HG03135 (cell line): ENCODE results near the gene MRPL22.
"Not testable (repeated sequence)": the region's sequence is repeated elsewhere in the genome, so short reads cannot be mapped to it uniquely, and the experiment has no call there.

Experiments
- ATAC-seq: cut with Tn5 transposase; IDR thresholded peaks from one replicate; pipeline ENCODE4 v1.9.1; 2021; ENCODE audit warnings: mild to moderate bottlenecking, moderate library complexity; ENCODE audit not compliant: unreplicated experiment

Gene MRPL22

DNA sequence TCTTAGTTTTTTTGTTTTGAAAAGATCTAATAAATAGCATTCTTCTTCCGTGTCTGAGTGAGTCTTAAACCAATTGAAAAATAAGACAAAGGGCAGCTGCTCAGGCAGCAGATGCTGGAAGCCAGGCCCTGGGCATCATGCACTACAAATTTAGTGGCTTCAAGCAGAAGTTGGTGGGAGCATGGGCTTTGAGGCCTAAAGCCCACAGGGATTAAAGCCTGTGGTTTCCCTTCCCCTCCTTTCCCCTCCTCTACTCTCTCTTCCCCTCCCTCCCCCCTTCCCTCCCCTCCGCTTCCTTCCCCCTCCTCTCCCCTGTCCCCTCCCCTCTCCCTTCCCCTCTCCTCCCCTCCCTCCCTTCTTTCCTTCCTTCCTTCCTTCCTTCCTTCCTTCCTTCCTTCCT is 52.6 kb downstream of the MRPL22 start:
- no peak for ATAC-seq

GRCh38 chr5:154995679-154996078 is 54.8 kb downstream of the MRPL22 start:
- no peak for ATAC-seq

GRCh38 chr5:154997746-154998145 is 56.9 kb downstream of the MRPL22 start:
- ATAC-seq: no peak

DNA sequence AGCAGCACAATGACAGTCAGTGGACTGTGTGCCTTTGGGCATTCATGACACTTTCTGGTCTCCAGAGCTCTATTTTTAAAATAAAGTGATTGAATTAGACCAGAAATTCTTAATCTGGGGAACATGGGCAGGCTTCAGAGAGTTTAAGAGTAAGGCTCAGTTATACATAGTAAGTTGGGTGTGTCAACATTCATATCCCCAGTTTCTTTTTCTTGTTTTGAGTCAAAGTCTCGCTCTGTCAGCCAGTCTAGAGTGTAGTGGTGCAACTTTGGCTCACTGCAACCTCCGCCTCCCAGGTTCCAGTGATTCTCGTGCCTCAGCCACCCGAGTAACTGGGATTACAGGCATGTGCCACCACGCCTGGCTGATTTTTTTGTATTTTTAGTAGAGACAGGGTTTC is 59.0 kb downstream of the MRPL22 start:
- ATAC-seq: no peak

DNA sequence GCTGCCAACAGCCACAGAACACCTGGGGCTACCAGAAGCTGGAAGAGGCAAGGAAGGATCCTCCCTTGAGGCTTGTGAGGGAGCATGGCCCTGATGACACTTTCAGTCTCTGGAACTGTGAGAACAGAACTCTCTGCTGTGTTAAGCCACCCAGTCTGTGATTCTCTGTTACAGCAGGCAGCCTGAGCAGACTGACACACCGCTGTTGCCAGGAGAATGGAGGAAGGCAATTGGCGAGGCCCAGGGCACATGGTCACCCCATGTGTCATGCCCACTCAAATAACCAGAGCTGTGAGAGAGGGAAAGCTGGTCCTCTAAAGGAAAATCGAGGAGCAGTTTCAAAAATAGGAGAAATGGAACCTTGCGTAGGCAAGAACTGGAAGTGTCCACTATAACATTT is 60.6 kb downstream of the MRPL22 start:
- no peak for ATAC-seq

GRCh38 chr5:155002722-155003121 is 61.8 kb downstream of the MRPL22 start:
- ATAC-seq: not testable (repeated sequence)

DNA sequence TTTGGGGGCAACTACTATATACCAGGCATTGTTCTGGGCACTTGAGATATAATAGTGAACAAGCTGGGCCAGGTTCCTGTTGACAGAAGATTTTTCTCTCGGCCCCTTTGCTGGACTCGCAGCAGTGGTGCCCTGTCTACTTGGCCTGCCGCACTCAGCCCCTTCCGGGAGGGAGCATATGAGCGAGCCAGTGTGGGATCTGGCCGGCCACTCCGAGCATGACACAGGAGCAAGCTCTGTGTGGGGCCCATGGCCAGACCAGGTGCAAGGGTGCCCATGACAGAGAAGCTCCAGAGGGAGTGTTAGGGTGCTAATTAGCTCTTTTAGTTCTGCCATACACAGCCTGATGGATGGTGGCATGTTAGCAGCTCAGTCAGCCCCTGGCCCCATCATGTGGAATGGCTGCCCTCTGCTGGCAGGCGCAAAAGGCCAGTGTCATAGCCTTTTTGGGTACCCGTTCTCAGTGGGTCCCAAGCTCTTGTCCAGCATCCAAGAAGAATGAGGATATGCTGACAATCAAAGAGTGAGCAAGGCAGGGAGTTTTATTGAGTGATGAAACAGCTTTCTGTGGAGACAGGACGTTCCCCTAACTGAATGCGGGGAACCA is 63.4 kb downstream of the MRPL22 start:
- ATAC-seq: no peak

GRCh38 chr5:155006265-155006664 is 65.4 kb downstream of the MRPL22 start:
- ATAC-seq: not testable (repeated sequence)

DNA sequence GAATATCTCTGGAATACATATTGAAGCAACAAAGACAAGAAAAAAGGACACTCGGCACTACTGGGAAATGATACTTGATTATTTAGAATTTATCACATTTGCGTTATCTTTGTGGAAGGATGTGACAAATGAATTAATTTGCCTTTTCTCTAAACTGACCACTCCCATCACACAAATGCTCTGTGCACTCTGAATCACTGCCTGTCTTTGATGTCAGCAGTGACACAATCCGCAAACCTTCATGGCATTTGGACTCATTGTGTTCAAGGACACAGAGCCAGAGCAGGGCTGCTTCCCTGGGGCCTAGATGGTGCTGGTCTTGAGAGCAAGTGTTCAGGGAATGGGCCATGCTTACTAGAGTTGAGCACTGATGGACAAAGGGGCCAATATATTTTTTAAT is 67.8 kb downstream of the MRPL22 start:
- no peak for ATAC-seq

- no peak for ATAC-seq
Measured at GRCh38 chr5:155010881-155011280, 70.0 kb downstream of the MRPL22 start.

DNA sequence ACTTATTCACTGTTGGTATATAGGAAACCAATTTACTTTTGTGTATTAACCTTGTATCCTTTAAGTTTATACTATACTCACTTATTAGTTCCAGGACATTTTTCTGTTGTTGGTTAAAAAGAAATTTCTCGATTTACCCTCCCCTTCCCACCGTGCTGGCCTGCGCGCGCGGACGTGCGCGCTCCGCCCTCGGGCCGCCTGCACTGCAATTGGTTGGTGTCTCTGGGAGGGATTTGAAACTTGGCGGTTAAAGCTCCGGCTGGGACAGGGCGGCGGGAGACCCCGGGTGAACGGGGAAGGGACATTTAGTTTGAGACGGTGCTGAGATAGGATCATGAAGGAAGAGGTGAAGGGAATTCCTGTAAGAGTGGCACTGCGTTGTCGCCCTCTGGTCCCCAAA is 72.7 kb downstream of the MRPL22 start, which contains the start of gene KIF4B:
Gene KIF4B (plus strand): TSS at position 230 of the 400 bp plus-strand sequence. CDS start 105 bp downstream, at position 335.
- ATAC-seq: no peak

DNA sequence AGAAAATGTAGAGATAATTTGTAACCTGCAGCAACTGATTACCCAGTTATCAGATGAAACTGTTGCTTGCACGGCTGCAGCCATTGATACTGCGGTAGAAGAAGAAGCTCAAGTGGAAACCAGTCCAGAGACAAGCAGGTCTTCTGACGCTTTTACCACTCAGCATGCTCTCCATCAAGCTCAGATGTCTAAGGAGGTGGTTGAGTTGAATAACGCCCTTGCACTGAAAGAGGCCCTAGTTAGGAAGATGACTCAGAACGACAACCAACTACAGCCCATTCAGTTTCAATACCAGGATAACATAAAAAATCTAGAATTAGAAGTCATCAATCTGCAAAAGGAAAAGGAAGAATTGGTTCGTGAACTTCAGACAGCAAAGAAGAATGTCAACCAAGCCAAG is 74.4 kb downstream of the MRPL22 start:
- no peak for ATAC-seq

- peak; percentile 88 for ATAC-seq
Measured at GRCh38 chr5:155017610-155018009, 76.7 kb downstream of the MRPL22 start.
